NCI-H82 treated with DMSO at 0.1 percent for 48 hours (cell line): Measurements from ENCODE around the gene CCDC127.
"Not testable (repeated sequence)": the region's sequence is repeated elsewhere in the genome, so short reads cannot be mapped to it uniquely, and the experiment has no call there.

ENCODE experiments used
- DNase-seq: peaks from one replicate; lab custom pipeline; 2025; ENCODE audit not compliant: unreplicated experiment; lab: John Stamatoyannopoulos, UW

The CCDC127 gene

GRCh38 chr5:234450-234849 is 16.5 kb upstream of the CCDC127 start:
- DNase-seq: no peak

- DNase-seq: not testable (repeated sequence)
These were observed 15.5 kb upstream of the CCDC127 start for GRCh38 chr5:233426-233825.

GRCh38 chr5:231661-232060 is 13.7 kb upstream of the CCDC127 start:
- DNase-seq: no peak

GRCh38 chr5:230711-231110 is 12.8 kb upstream of the CCDC127 start:
- no peak for DNase-seq

- DNase-seq: no peak
These were observed 10.9 kb upstream of the CCDC127 start for GRCh38 chr5:228886-229285.

- not testable (repeated sequence) for DNase-seq
These were observed 9.4 kb upstream of the CCDC127 start for GRCh38 chr5:227375-227774.

GRCh38 chr5:225334-225733 is 7.4 kb upstream of the CCDC127 start:
- no peak for DNase-seq

- no peak for DNase-seq
These were observed 5.8 kb upstream of the CCDC127 start for GRCh38 chr5:223791-224190.

- not testable (repeated sequence) for DNase-seq
These were observed 5.2 kb upstream of the CCDC127 start for GRCh38 chr5:222951-223715.

- DNase-seq: no peak
These were observed 2.0 kb upstream of the CCDC127 start for GRCh38 chr5:219991-220390.

GRCh38 chr5:219460-219863 is 1.5 kb upstream of the CCDC127 start:
- no peak for DNase-seq

- no peak for DNase-seq
These were observed 721 bp upstream of the CCDC127 start for GRCh38 chr5:218457-219291.

- not testable (repeated sequence) for DNase-seq
These were observed 1.9 kb downstream of the CCDC127 start for GRCh38 chr5:216076-216475.

- not testable (repeated sequence) for DNase-seq
These were observed 2.7 kb downstream of the CCDC127 start for GRCh38 chr5:215256-215655.

- DNase-seq: no peak
These were observed 4.1 kb downstream of the CCDC127 start for GRCh38 chr5:213803-214395.

- no peak for DNase-seq
These were observed 9.4 kb downstream of the CCDC127 start for GRCh38 chr5:208449-209114.

GRCh38 chr5:207599-207998 is 10.4 kb downstream of the CCDC127 start:
- no peak for DNase-seq

GRCh38 chr5:206927-207536 is 10.9 kb downstream of the CCDC127 start:
- DNase-seq: no peak

GRCh38 chr5:206406-206805 is 11.5 kb downstream of the CCDC127 start:
- DNase-seq: no peak

- no peak for DNase-seq
These were observed 12.8 kb downstream of the CCDC127 start for GRCh38 chr5:204966-205670.
